HEK293T (cell line): ENCODE results near the gene TFAP2C.
"Not testable (repeated sequence)": the region's sequence is repeated elsewhere in the genome, so short reads cannot be mapped to it uniquely, and the experiment has no call there.

Source experiments
- ARNT ChIP-seq: fragments of 450-650 bp; IDR thresholded peaks from 2 replicates; pipeline ENCODE4 v1.6.1; 2017; ENCODE audit warnings: mild to moderate bottlenecking
- BHLHE40 ChIP-seq: fragments of 450-650 bp; IDR thresholded peaks from 2 replicates; pipeline ENCODE4 v1.6.1; 2016; ENCODE audit warnings: mild to moderate bottlenecking, moderate library complexity, borderline replicate concordance
- CTBP1 ChIP-seq: fragments of 450-650 bp; IDR thresholded peaks from 2 replicates; pipeline ENCODE4 v1.6.1; 2016; ENCODE audit warnings: borderline replicate concordance
- ELF4 ChIP-seq: fragments of 450-650 bp; IDR thresholded peaks from 2 replicates; pipeline ENCODE4 v1.6.1; 2017; ENCODE audit warnings: antibody characterized with exemption
- FOXA1 ChIP-seq: fragments of 450-650 bp; IDR thresholded peaks from 2 replicates; pipeline ENCODE4 v1.6.1; 2016; ENCODE audit warnings: mild to moderate bottlenecking
- FOXK2 ChIP-seq: fragments of 450-650 bp; IDR thresholded peaks from 2 replicates; pipeline ENCODE4 v1.6.1; 2016; ENCODE audit warnings: mild to moderate bottlenecking
- FOXM1 ChIP-seq: fragments of 450-650 bp; IDR thresholded peaks from 2 replicates; pipeline ENCODE4 v1.6.1; 2017; ENCODE audit warnings: mild to moderate bottlenecking, borderline replicate concordance
- L3MBTL2 ChIP-seq: fragments of 450-650 bp; conservative IDR thresholded peaks from 2 replicates; pipeline ENCODE4 v1.6.1; 2016; ENCODE audit warnings: mild to moderate bottlenecking
- PKNOX1 ChIP-seq: fragments of 450-650 bp; IDR thresholded peaks from 2 replicates; pipeline ENCODE4 v1.6.1; 2016
- SP1 ChIP-seq: fragments of 450-650 bp; IDR thresholded peaks from 2 replicates; pipeline ENCODE4 v1.6.1; 2017
- SUZ12 ChIP-seq: fragments of 450-650 bp; IDR thresholded peaks from 2 replicates; pipeline ENCODE4 v1.6.1; 2016; ENCODE audit warnings: mild to moderate bottlenecking
- TARDBP ChIP-seq: fragments of 450-650 bp; IDR thresholded peaks from 2 replicates; pipeline ENCODE4 v1.6.1; 2016

DNA sequence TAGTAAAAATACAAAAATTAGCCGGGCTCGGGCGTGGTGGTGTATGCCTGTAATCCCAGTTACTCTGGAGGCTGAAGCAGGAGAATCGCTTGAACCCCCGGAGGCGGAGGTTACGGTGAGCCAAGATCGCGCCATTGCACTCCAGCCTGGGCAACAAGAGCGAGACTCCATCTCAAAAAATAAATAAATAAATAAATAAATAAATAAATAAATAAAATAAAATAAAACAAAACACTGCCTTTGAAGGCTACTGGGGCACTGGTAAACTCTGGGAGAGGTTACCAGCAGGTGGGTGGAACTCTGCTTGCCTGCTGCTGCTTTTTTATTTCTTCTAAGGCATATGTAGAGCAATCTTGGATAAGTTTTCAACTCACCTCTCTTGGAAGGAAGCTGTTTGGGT, 5.2 kb upstream of the TFAP2C start:
- TF ChIP-seq SP1, FOXM1, BHLHE40, TARDBP, L3MBTL2, SUZ12, ARNT, ELF4, FOXK2, CTBP1, PKNOX1, FOXA1: not testable (repeated sequence)
